AG04450 (cell line): ENCODE data around the gene NOS3. TPM values are rescaled to one million over a fixed set of nuclear protein-coding genes. Genes with fewer than 3 reads are reported as not detected.

Experiments used
- CTCF ChIA-PET: fragments of 300-600, 350-600 bp; formaldehyde crosslinking; extraction: SDS; loops from one replicate; lab custom pipeline; 2022; ENCODE audit warnings: antibody characterized with exemption, inconsistent platforms; lab: Charles Lee
- POLR2A ChIA-PET: fragments of 350-600 bp; formaldehyde crosslinking; extraction: SDS; loops from one replicate; lab custom pipeline; 2021; ENCODE audit warnings: antibody characterized with exemption, inconsistent platforms; lab: Yijun Ruan, JAX
- DNase-seq: peaks from one replicate; pipeline ENCODE4 v3.0.0-alpha.2; 2011; ENCODE audit warnings: low read depth, low spot score
- H3K27ac ChIP-seq: one replicate; pipeline ENCODE4 v1.5.1; 2012; ENCODE audit warnings: low read depth, low read length, control low read depth
- H3K27me3 ChIP-seq: one replicate; pipeline ENCODE4 v1.6.0; 2012; ENCODE audit warnings: low read length; ENCODE audit not compliant: control insufficient read depth, insufficient read depth
- H3K4me3 ChIP-seq: 2 replicates; pipeline ENCODE4 v1.5.1; 2011; ENCODE audit warnings: mild to moderate bottlenecking, low read depth, low read length, control low read depth
- H3K9me3 ChIP-seq: 2 replicates; pipeline ENCODE4 v1.5.1; 2012; ENCODE audit warnings: low read length; ENCODE audit not compliant: control insufficient read depth, insufficient read depth
- polyA plus RNA-seq: library from polyadenylated mRNA; depleted of rRNA; stranded (reverse); fragments of >200 nt; gene quantifications from 2 replicates; pipeline ENCODE4 v1.2.3, GENCODE V29; 2011
- TF ChIP-seq, protein P1 (sequence below): IDR thresholded peaks from 2 replicates; pipeline ENCODE4 v1.5.1; 2011; ENCODE audit warnings: low read depth, low read length, control low read depth, inconsistent platforms

NOS3 gene
- polyA plus RNA-seq, 1 experiment, result 0.60 TPM

DNA sequence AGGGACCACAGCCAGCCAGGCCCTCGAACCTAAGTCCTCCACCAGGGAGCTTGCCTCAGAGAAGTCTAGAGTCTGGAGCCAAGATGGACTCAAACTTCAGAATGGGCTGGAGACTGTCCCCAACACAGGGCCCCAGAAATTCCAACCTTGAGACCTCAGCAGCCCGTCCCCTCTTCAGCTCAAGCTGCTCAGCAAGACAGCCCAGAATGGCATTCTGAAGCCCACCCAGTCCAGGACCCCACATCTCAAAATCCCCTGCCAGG, 28.6 kb upstream of the NOS3 start:
- Histone ChIP-seq H3K27me3 (peaks cover 30% of the 10 kb centered on the region), H3K4me3 (no peak overlapping the region), H3K9me3 (no peaks in the 10 kb centered on the region; the same call in 1 of the 2 replicates), H3K27ac (peak overlapping the region; percentile 57)
- no peak for DNase-seq
- POLR2A ChIA-PET, result no interaction called here
- CTCF ChIA-PET, result interaction anchor here (0.7 to 5.1 kb wide), 18 partner anchors 8 to 182 kb away, joined by 3 to 78 read pairs (median 6); partner anchors contain the start of gene NOS3
- TF ChIP-seq, protein P1, sequence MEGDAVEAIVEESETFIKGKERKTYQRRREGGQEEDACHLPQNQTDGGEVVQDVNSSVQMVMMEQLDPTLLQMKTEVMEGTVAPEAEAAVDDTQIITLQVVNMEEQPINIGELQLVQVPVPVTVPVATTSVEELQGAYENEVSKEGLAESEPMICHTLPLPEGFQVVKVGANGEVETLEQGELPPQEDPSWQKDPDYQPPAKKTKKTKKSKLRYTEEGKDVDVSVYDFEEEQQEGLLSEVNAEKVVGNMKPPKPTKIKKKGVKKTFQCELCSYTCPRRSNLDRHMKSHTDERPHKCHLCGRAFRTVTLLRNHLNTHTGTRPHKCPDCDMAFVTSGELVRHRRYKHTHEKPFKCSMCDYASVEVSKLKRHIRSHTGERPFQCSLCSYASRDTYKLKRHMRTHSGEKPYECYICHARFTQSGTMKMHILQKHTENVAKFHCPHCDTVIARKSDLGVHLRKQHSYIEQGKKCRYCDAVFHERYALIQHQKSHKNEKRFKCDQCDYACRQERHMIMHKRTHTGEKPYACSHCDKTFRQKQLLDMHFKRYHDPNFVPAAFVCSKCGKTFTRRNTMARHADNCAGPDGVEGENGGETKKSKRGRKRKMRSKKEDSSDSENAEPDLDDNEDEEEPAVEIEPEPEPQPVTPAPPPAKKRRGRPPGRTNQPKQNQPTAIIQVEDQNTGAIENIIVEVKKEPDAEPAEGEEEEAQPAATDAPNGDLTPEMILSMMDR, result no peak

DNA sequence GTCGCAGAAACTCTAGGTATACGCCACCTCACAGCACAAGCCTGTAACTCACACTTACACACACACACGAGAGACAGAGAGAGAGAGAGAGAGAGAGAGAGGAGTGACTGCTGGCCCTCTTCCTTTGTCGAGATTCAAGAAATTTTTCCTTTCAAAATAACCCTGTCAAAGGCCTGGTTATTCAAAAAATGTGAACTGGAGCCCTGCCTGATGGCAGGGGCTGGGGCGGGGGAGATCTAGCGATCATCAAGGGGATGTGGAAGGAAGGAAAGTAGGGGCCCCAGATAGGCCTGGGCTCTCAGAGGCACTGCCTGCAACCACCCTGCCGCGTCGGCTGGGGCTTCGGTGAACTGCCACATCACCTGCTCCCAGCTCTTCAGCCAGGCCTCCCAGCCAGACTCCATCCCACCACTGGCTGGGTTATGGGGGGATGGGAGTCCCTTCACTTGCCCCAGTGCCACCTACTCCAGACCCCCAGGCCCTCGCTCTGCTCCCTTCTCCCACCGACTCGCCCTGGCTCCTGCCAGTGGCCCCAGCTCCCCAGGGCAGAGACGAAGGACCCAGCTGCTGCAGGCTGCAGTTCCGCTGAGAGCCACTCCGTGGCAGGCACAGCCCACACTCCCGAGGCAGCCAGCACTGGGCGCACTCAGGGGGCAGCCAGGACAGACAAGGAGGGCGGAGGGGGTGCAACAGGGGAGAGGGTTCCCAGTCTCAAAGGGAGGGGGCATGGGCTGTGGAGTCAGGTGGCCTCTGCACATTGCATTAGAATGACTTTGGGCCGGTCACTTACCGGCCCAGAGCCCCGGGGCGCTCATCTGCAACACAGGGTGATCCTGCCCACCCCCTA, 28.0 kb upstream of the NOS3 start:
- H3K4me3 ChIP-seq, result no peak overlapping the region
- CTCF ChIA-PET, result interaction anchor here (0.6 to 5.1 kb wide), 27 partner anchors 9 to 617 kb away, joined by 3 to 78 read pairs (median 5); partner anchors contain the start of gene NOS3
- no peak overlapping the region for H3K27ac ChIP-seq
- H3K27me3 ChIP-seq, result peaks cover 27% of the 10 kb centered on the region
- no peaks in the 10 kb centered on the region; the same call in 1 of the 2 replicates for H3K9me3 ChIP-seq
- POLR2A ChIA-PET, result no interaction called here
- DNase-seq, result no peak
- TF ChIP-seq, protein P1, result peak; percentile 91

DNA sequence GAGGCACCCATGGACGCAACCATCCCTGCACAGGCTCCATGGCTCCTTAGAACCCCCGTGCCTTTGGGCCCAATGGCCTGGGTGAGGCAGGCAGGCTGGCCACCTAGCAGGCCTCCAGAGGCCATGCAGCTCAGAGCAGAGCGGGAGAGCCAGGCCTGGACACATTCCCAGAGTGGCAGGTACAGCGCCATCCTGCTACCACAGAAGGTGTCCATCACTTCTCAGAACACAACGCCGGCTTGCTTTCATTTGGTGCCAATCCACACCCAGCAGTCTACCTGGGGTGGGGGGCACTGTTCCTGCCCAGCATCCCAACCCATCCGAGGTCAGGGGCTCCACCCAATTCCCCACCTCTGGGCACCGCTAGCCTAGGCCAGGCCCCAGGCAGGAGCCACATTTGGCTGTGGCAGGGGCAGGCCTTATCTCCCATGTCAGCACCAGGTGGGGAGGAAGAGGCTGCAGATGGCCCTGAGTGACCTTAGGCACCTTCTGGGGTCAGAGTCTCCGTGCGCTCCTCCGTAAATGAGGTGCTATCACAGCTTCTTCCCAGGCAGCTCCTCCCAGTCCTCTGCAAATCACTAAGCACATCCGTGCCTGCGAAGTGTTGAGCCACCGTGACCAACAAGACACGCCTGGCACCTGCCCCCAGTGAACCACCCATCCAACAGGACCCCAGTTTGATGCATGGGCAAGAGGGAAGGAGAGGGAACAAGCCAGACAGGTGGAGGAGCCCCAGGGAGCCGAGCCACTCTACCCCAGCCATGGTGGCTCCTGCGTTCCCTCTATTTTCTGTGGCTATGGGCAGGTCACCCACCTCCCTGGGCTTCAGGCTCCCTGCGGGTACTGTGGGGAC, 26.9 kb upstream of the NOS3 start:
- ChIA-PET POLR2A (no interaction called here), CTCF (interaction anchor here (0.5 to 5.1 kb wide), 21 partner anchors 9 to 618 kb away, joined by 3 to 78 read pairs (median 5); partner anchors contain the start of genes ATG9B and NOS3)
- Histone ChIP-seq H3K9me3 (no peaks in the 10 kb centered on the region; the same call in 1 of the 2 replicates), H3K4me3 (no peak overlapping the region), H3K27ac (no peak overlapping the region), H3K27me3 (peaks cover 37% of the 10 kb centered on the region)
- TF ChIP-seq, protein P1, result no peak
- no peak for DNase-seq

DNA sequence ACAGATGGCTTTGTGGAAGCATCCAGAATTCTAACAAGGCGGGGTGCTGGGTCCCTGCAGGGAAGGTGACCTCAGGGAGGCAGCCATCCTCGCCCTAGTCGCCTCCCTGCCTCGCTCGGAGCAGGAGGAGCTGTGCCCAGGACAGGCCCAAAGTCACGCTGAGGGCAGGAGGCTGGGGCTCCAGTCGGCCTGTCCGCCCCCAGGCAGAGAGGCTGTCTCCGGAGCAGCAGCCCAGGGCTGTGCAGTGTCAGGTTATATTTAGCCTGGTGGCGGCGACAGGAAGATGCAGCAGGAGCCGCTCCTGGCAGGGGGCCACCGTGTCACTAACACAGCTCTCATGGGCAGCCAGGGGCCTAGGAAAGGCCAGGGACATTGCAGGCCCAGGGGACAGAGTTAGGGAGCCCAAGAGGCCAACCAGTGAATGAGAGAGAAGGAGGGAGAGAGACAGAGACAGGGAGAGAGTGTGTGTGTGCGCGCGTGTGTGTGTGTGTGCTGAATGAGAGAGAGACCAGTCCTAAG, 26.2 kb upstream of the NOS3 start:
- H3K9me3 ChIP-seq, result no peaks in the 10 kb centered on the region; the same call in 1 of the 2 replicates
- ChIA-PET CTCF (interaction anchor here (0.5 to 2.4 kb wide), 7 partner anchors 19 to 524 kb away, joined by 3 to 13 read pairs (median 3); no protein-coding TSS in a partner anchor), POLR2A (no interaction called here)
- TF ChIP-seq, protein P1, result no peak
- H3K27me3 ChIP-seq, result peaks cover 40% of the 10 kb centered on the region
- H3K27ac ChIP-seq, result no peak overlapping the region
- H3K4me3 ChIP-seq, result no peak overlapping the region
- no peak for DNase-seq
